Kidney (tissue), 14 donors: Measurements from ENCODE around the gene ITPKC. TPM values are rescaled to one million over a fixed set of nuclear protein-coding genes. Genes with fewer than 3 reads are reported as not detected.
A peak's percentile ranks its signal among the peaks of the same experiment; 100 is the strongest.

Experiments used
- DNase-seq, 5 donors: peaks; one replicate each; pipeline ENCODE4 v3.0.0-alpha.2; 2013 to 2020
- FAIRE-seq: peaks from 2 replicates; lab custom pipeline; 2012; peaks lifted over from hg19 to GRCh38; lab: Jason Lieb, UNC
- H3K27ac ChIP-seq, 2 donors: one replicate each; pipeline ENCODE4 v1.7.0; 2013; ENCODE audit warnings: low read depth in 2 of 2, low read length in 2 of 2, inconsistent platforms in 1 of 2
- H3K27me3 ChIP-seq: one replicate; pipeline ENCODE4 v1.7.1; 2013; ENCODE audit warnings: low read length, inconsistent platforms; ENCODE audit not compliant: control insufficient read depth, insufficient read depth
- H3K36me3 ChIP-seq, 3 donors: one replicate each; pipeline versions ENCODE4 v1.7.0 to v1.7.1; 2013; ENCODE audit warnings: low read length in 3 of 3, control low read depth in 1 of 3, inconsistent platforms in 1 of 3; ENCODE audit not compliant: insufficient read depth in 3 of 3, control insufficient read depth in 2 of 3
- H3K4me1 ChIP-seq, 3 donors: one replicate each; pipeline versions ENCODE4 v1.7.0 to v1.7.1; 2013; ENCODE audit warnings: low read length in 3 of 3, inconsistent platforms in 1 of 3, low read depth in 1 of 3; ENCODE audit not compliant: control insufficient read depth in 2 of 3, insufficient read depth in 2 of 3
- H3K4me3 ChIP-seq, 3 donors: one replicate each; pipeline versions ENCODE4 v1.7.0 to v1.8.1; 2013; ENCODE audit warnings: low read length in 3 of 3, control low read depth in 1 of 3, inconsistent platforms in 1 of 3
- H3K9ac ChIP-seq, 3 donors: one replicate each; pipeline versions ENCODE4 v1.7.0 to v1.7.1; 2013; ENCODE audit warnings: low read length in 3 of 3, control low read depth in 1 of 3, inconsistent platforms in 1 of 3
- H3K9me3 ChIP-seq, 3 donors: one replicate each; pipeline versions ENCODE4 v1.7.0 to v1.7.1; 2013; ENCODE audit warnings: low read length in 3 of 3, control low read depth in 1 of 3, inconsistent platforms in 1 of 3; ENCODE audit not compliant: control insufficient read depth in 2 of 3, insufficient read depth in 1 of 3
- intact Hi-C: fragments of 100-400 bp; cut with DNase I; formaldehyde crosslinking; loops from one replicate; pipeline ENCODE4 v1.11.1; 2022
- polyA plus RNA-seq: library from polyadenylated mRNA; stranded (reverse); fragments of 350-450 nt; fragmentation: Illumina TruSeq; extraction: RNeasy Lipid Tissue Mini Kit (QIAGEN cat#74804); gene quantifications from one replicate; pipeline ENCODE4 v1.2.3, GENCODE V29; 2014; ENCODE audit warnings: low read depth, low replicate concordance; ENCODE audit not compliant: insufficient read depth
- total RNA-seq: library from RNA; stranded (reverse); fragmentation: NEBNext Ultra II Directional; extraction: Animal tissue kit (Norgen Biotek cat#: 25700); gene quantifications from one replicate; pipeline ENCODE4 v1.2.1, GENCODE V29; 2021
- TF ChIP-seq, protein P1 (sequence below): IDR thresholded peaks from 3 replicates; pipeline ENCODE4 v1.5.1; 2012; ENCODE audit warnings: mild to moderate bottlenecking, moderate library complexity, borderline replicate concordance; ENCODE audit not compliant: insufficient read depth; ENCODE audit errors: extremely low read depth
- donor health status: control.
- donor health status: control.
- donor health status: control.
- donor health status: control.
- donor health status: control.
- donor health status: DM: yes; HTN: yes; CAD: no.
- donor health status: Normal renal cell carcinoma (clear cell type).

ITPKC gene
- total and polyA plus RNA-seq, 2 donors from 2014 or later = 14.3 to 27.9 TPM

- intact Hi-C loops = no loop called here
- no peaks in the 10 kb centered on the region for H3K9me3 ChIP-seq
- FAIRE-seq = no peak
- H3K27ac ChIP-seq = peak overlapping the region; percentile 97 to 99
- peaks cover 0 to 10% (median 10%) of the 10 kb centered on the region in 3 donors for H3K4me1 ChIP-seq
- peak overlapping the region; percentile 68 to 100 (median 97) for H3K9ac ChIP-seq
- H3K4me3 ChIP-seq = peak overlapping the region; percentile 98 to 99 (median 98)
- peak; percentile 91 to 97 (median 94) for DNase-seq
- H3K27me3 ChIP-seq = no peaks in the 10 kb centered on the region
- TF ChIP-seq, protein P1, sequence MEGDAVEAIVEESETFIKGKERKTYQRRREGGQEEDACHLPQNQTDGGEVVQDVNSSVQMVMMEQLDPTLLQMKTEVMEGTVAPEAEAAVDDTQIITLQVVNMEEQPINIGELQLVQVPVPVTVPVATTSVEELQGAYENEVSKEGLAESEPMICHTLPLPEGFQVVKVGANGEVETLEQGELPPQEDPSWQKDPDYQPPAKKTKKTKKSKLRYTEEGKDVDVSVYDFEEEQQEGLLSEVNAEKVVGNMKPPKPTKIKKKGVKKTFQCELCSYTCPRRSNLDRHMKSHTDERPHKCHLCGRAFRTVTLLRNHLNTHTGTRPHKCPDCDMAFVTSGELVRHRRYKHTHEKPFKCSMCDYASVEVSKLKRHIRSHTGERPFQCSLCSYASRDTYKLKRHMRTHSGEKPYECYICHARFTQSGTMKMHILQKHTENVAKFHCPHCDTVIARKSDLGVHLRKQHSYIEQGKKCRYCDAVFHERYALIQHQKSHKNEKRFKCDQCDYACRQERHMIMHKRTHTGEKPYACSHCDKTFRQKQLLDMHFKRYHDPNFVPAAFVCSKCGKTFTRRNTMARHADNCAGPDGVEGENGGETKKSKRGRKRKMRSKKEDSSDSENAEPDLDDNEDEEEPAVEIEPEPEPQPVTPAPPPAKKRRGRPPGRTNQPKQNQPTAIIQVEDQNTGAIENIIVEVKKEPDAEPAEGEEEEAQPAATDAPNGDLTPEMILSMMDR = no peak
- H3K36me3 ChIP-seq = no peaks in the 10 kb centered on the region
These were observed 60.2 kb downstream of the ITPKC start for GRCh38 chr19:40776932-40777644.

- no peaks in the 10 kb centered on the region for H3K36me3 ChIP-seq
- no peak for DNase-seq
- H3K27ac ChIP-seq = peak overlapping the region; percentile 97 to 99
- intact Hi-C loops = no loop called here
- peak overlapping the region; percentile 68 to 100 (median 97) for H3K9ac ChIP-seq
- peak overlapping the region; percentile 98 to 99 (median 98) for H3K4me3 ChIP-seq
- FAIRE-seq = no peak
- TF ChIP-seq, protein P1 = no peak
- H3K4me1 ChIP-seq = peaks cover 0 to 10% (median 10%) of the 10 kb centered on the region in 3 donors
- no peaks in the 10 kb centered on the region for H3K9me3 ChIP-seq
- H3K27me3 ChIP-seq = no peaks in the 10 kb centered on the region
These were observed 60.7 kb downstream of the ITPKC start for GRCh38 chr19:40777645-40777936.

- peak; percentile 100 for DNase-seq
- Histone ChIP-seq H3K36me3 (no peaks in the 10 kb centered on the region), H3K9me3 (no peaks in the 10 kb centered on the region), H3K27me3 (no peaks in the 10 kb centered on the region), H3K27ac (peak within 1 kb of the TSS; percentile 97 to 99), H3K9ac (peak within 1 kb of the TSS; percentile 68 to 100 (median 97)), H3K4me3 (peak within 1 kb of the TSS; percentile 98 to 99 (median 98)), H3K4me1 (peaks cover 0 to 10% (median 10%) of the 10 kb centered on the region in 3 donors)
- FAIRE-seq = peak; percentile 94
- TF ChIP-seq, protein P1 = peak; percentile 9
- intact Hi-C loops = no loop called here
These were observed 61.2 kb downstream of the ITPKC start, which contains the start of gene RAB4B for GRCh38 chr19:40777937-40778705. Gene RAB4B (plus strand): TSS chr19:40778247. CDS start chr19:40778376, 129 bp downstream.
